Measurements from ENCODE around the gene CUL3.
"Not testable (repeated sequence)": the region's sequence is repeated elsewhere in the genome, so short reads cannot be mapped to it uniquely, and the experiment has no call there.

CUL3 gene

DNA sequence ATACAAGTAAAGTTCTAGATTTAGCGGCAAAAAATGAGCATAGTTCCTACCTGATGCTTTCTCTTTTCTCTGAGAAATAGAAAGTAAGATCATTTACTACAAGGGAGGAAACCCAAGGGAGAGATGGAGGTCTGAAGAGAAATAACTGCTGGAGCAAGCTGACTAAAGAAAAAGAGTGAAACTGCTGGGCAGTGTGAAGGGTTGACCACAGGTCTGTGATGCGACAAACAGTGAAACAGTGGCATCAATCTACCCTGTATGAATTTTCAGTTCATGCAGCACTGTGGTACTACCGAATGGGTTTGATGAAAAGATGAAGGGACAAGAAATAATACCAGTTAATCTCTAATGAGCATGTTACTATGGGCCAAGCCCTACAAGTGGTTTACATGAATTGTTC is 52.2 kb downstream of the CUL3 start:
- DNase-seq, result no peak

GRCh38 chr2:224532441-224532840 is 52.7 kb downstream of the CUL3 start:
- no peak for DNase-seq

- no peak for DNase-seq
Observed at GRCh38 chr2:224528171-224528570, 57.0 kb downstream of the CUL3 start.

- DNase-seq, result no peak
Observed at GRCh38 chr2:224525774-224526173, 59.4 kb downstream of the CUL3 start.

- no peak for DNase-seq
Observed at GRCh38 chr2:224524657-224525056, 60.5 kb downstream of the CUL3 start.

GRCh38 chr2:224523626-224524577 is 61.3 kb downstream of the CUL3 start:
- no peak for DNase-seq

DNA sequence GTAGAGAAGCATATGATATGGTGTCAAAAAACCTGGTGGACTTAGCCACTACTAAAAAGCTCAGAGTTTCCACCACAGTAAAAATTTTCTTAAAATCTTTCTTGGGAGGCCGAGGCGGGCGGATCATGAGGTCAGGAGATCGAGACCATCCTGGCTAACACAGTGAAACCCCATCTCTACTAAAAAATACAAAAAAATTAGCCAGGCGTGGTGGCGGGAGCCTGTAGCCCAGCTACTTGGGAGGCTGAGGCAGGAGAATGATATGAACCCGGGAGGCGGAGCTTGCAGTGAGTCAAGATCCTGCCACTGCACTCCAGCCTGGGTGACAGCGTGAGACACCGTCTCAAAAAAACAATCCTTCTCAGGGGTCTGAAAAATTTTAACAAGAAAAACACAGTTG is 62.7 kb downstream of the CUL3 start:
- DNase-seq, result not testable (repeated sequence)

DNA sequence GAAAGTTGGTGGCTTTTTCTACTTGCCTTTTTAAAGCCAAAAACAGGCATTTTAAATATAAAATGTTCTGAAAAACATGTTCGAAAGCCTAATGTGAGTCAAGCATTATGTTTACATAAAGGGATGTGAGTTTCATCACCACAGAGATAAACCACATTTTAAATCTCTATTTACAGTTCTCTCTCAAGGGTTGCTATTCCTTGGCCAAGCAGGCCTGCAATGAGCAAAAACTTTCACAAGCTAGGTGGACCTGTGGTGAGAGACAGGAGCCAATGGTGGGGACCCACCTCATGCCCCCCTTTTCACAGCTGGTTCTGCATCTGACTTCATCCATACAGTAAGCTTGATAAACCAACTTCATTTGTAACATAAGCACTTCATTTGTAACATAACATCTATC is 65.1 kb downstream of the CUL3 start:
- DNase-seq, result no peak

- DNase-seq, result no peak
Observed at GRCh38 chr2:224518806-224519580, 66.2 kb downstream of the CUL3 start.

GRCh38 chr2:224517963-224518362 is 67.2 kb downstream of the CUL3 start:
- DNase-seq, result no peak

GRCh38 chr2:224516393-224516792 is 68.8 kb downstream of the CUL3 start:
- DNase-seq, result not testable (repeated sequence)

DNA sequence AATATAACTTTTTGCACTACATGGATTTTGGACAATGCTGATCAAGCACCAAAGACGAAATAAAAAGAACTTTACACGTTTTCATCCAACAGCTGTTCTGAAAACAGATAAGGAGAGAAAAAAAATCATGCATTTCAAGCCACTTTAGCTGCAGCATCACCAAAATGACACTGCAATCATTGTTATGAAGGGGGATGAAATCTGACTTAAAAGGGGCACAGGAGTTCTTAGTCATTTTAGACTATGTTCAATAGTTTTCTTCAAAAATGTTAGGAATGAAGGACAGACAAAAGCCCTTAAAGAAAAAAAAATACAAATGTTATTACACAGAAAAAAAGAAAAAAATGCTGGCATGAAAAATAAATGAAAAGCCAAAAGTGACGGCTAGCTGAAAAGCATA is 71.2 kb downstream of the CUL3 start:
- DNase-seq, result no peak

- DNase-seq, result no peak
Observed at GRCh38 chr2:224507789-224508188, 77.4 kb downstream of the CUL3 start.

GRCh38 chr2:224506494-224506893 is 78.7 kb downstream of the CUL3 start:
- no peak for DNase-seq

DNA sequence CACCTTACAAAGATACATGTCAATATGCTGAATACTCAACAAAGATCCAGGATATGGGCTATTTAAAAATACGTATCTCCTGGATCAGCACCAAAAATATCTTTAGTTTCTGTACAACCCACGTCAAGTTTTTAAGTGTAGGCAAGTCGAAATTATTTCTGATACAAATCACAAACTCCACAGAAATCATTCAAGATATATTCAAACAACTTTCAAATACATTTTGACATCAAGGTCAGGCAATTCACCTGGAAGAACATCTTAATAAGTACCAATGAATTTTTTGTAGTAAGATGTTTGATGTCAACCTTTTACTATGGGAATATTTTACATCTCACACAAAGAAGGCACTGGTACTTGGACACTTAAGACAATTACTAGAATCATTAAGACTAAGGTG is 86.2 kb downstream of the CUL3 start:
- no peak for DNase-seq

GRCh38 chr2:224492531-224492930 is 92.6 kb downstream of the CUL3 start:
- no peak for DNase-seq

GRCh38 chr2:224487940-224488339 is 97.2 kb downstream of the CUL3 start:
- DNase-seq, result not testable (repeated sequence)

DNA sequence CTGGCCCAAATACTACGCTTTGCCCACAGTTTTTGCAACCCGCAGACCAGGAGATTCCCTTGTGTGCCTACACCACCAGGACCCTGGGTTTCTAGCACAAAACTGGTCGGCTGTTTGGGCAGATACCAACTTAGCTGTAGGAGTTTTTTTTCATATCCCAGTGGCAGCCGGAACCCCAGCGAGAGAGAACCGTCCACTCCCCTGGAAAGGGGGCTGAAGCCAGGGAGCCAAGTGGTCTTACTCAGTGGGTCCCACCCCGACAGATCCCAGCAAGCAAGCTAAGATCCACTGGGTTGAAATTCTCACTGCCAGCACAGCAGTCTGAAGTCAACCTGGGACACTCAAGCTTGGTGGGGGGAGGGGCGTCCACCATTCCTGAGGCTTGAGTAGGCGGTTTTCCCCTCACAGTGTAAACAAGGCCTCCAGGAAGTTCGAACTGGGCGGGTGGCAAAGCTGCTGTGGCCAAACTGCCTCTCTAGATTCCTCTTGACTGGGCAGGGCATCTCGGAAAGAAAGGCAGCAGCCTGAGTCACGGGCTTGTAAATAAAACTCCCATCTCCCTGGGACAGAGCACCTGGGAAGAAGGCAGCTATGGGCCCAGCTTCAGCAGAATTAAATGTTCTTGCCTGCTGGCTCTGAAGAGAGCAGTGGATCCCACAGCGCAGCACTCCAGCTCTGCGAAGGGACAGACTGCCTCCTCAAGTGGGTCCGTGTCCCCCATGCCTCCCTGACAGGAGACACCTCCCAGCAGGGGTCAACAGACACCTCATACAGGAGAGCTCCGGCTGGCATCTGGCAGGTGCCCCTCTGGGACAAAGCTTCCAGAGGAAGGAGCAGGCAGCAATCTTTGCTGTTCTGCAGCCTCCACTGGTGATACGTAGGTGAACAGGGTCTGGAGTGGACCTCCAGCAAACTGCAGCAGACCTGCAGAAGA is 99.8 kb downstream of the CUL3 start:
- not testable (repeated sequence) for DNase-seq

DNA sequence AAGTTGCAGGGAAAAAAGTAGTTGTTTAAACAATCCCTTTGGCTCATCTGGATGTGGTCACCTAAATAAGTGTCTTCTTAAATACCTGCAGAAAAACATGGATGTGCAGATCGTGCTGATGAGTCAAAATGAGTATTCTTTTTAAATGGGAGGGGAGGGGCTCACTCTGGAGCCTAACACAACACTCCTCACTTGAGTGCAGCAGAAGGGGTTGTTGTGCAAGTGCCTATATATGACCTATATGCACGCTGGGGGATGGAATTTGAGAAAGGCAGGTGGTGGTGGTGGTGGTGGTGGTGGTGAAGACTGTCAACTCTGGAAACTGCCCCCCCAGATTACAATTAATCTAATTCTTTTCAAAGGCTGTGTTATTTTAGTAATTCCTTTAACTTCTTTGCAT is 105.3 kb downstream of the CUL3 start:
- DNase-seq, result no peak

- no peak for DNase-seq
Observed at GRCh38 chr2:224472827-224473226, 112.3 kb downstream of the CUL3 start.

DNA sequence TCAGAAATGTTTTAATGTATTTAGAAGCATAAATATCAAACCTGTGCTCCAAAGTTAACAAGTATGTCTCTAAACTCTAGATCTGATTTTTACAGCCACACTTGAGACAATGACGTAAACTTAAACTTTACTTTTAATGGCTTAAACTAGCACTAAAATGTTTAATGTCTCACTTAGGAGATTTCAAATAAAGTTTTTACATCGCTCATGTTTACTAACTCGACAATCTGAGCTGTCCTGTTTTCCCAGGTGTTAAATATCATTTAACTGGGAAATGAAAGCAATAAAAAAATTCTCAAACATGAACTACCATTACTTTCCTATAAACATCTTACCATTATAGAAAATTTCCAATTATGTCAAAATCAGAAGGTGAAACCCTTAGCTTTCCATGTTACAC is 113.0 kb downstream of the CUL3 start:
- no peak for DNase-seq

DNA sequence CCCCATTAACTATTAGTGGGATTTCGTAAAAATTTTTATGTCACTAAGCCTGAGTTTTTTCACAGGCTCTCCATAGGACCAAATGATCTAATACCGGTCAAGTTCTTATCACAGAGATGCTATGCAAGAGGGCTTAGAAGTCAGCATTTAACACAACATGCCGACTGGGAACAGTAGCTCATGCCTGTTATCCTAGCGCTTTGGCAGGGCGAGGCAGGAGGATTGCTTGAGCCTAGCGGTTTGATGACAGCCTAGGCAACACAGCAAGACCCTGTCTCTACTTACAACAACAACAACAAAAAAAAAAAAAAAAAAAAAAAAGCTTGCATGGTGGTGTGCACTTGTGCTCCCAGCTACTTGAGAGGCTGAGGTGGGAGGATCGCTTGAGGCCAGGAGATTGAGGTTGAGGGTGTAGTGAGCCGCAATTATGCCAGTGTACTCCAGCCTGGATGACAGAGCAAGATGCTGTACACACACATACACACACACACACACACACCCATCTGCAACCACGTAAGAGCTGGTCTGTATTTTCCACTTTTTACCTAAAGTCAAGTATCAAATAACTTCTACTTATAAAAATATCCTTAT is 115.7 kb downstream of the CUL3 start:
- no peak for DNase-seq
